Gastroesophageal sphincter (tissue), 4 donors: Measurements from ENCODE around the gene QARS1. TPM values are rescaled to one million over a fixed set of nuclear protein-coding genes. Genes with fewer than 3 reads are reported as not detected.

Experiments used
- ATAC-seq: fragments of 150-250 bp; one replicate; pipeline ENCODE4 v1.9.1; 2016; ENCODE audit warnings: mild to moderate bottlenecking, moderate library complexity
- H3K27ac ChIP-seq, 4 donors: fragments of 200-600 bp; sonication (generic) in 3 of 4; 1 replicate in 3 of 4; 2 replicates in 1 of 4; pipeline ENCODE4 v1.5.1; 2016 to 2019
- H3K27me3 ChIP-seq: fragments of 200-600 bp; sonication (generic); one replicate; pipeline ENCODE4 v1.5.1; 2019
- H3K36me3 ChIP-seq, 2 donors: fragments of 200-600 bp; sonication (generic); one replicate each; pipeline ENCODE4 v1.5.1; 2019; ENCODE audit warnings: control low read depth in 1 of 2
- H3K4me1 ChIP-seq, 3 donors: fragments of 200-600 bp; sonication (generic); 1 replicate in 2 of 3; 2 replicates in 1 of 3; pipeline ENCODE4 v1.5.1; 2016 to 2019; ENCODE audit warnings: control low read depth in 2 of 3
- H3K4me3 ChIP-seq, 2 donors: fragments of 200-600 bp; sonication (generic); one replicate each; pipeline ENCODE4 v1.5.1; 2019; ENCODE audit warnings: mild to moderate bottlenecking in 1 of 2, moderate library complexity in 1 of 2
- H3K9me3 ChIP-seq, 3 donors: fragments of 200-600 bp; sonication (generic); one replicate each; pipeline ENCODE4 v1.5.1; 2017 to 2019; ENCODE audit warnings: control low read depth in 2 of 3
- CTCF ChIP-seq, 4 experiments: fragments of 200-600 bp in 2 of 4; fragments of 450-650 bp in 2 of 4; sonication (generic) in 1 of 4; IDR thresholded peaks; one replicate each; pipeline ENCODE4 v1.5.1; 2017 to 2019; ENCODE audit warnings: antibody characterized with exemption in 4 of 4, mild to moderate bottlenecking in 2 of 4, moderate library complexity in 2 of 4
- EP300 ChIP-seq: sonication (generic); formaldehyde crosslinking; IDR thresholded peaks from one replicate; pipeline ENCODE4 v1.6.1; 2017; ENCODE audit warnings: antibody characterized with exemption, mild to moderate bottlenecking
- POLR2A ChIP-seq, 2 donors: fragments of 450-650 bp; IDR thresholded peaks; one replicate each; pipeline ENCODE4 v1.6.1; 2017; ENCODE audit warnings: antibody characterized with exemption in 2 of 2, mild to moderate bottlenecking in 2 of 2, moderate library complexity in 1 of 2
- POLR2AphosphoS5 ChIP-seq: sonication (generic); formaldehyde crosslinking; IDR thresholded peaks from one replicate; pipeline ENCODE4 v1.6.1; 2017; ENCODE audit warnings: antibody characterized with exemption
- WGBS, 2 donors: methylation state at CpG; one replicate each; pipeline ENCODE4 v1.1.5; 2018; ENCODE audit warnings: low coverage in 1 of 2; 5-methylcytosine and 5-hydroxymethylcytosine counted together
- total RNA-seq, 4 donors: library from RNA; depleted of rRNA; stranded (reverse); fragments of >200 nt; gene quantifications; one replicate each; pipeline ENCODE4 v1.1.0, GENCODE V29; 2016

The QARS1 gene
- total RNA-seq, 4 donors from 2014 or later: 148 to 205 (median 183) TPM

- H3K27ac ChIP-seq: peak overlapping the region; percentile 85 to 98 (median 96)
- TF ChIP-seq POLR2AphosphoS5: no peak
- TF ChIP-seq CTCF (IDR thresholded peaks at IDR 0.05): no peak
- TF ChIP-seq POLR2A (IDR thresholded peaks at IDR 0.05): no peak
- no peak for TF ChIP-seq EP300
- H3K9me3 ChIP-seq: no peaks in the 10 kb centered on the region
- ATAC-seq: no peak
- WGBS, 2 donors: 78% methylated on average over 3 of the region's 17 CpGs; no CpG with 5 or more reads in 1 of the 2 donors
- peaks cover 0 to 83% of the 10 kb centered on the region in 2 donors for H3K36me3 ChIP-seq
- no peaks in the 10 kb centered on the region for H3K27me3 ChIP-seq
- H3K4me3 ChIP-seq: peak overlapping the region in 1 of 2 donors; percentile 97
- H3K4me1 ChIP-seq: peaks cover 0 to 44% (median 13%) of the 10 kb centered on the region in 3 donors
Measured at GRCh38 chr3:49121132-49121736, 16.7 kb upstream of the QARS1 start.

GRCh38 chr3:49120438-49121131 lies 16.0 kb upstream of the QARS1 start, which contains the start of gene USP19:
TSS of gene USP19 (minus strand) at chr3:49120823. CDS start at chr3:49119145, 1,678 bp downstream.
- peaks cover 4 to 83% of the 10 kb centered on the region in 2 donors for H3K36me3 ChIP-seq

GRCh38 chr3:49120096-49120437 lies 15.5 kb upstream of the QARS1 start:
- 8% methylated on average over 2 of the region's 9 CpGs; no CpG with 5 or more reads in 1 of the 2 donors for WGBS, 2 donors
- Histone ChIP-seq H3K4me1 (peaks cover 0 to 44% (median 13%) of the 10 kb centered on the region in 3 donors), H3K4me3 (peak overlapping the region; percentile 83 to 97), H3K27me3 (no peaks in the 10 kb centered on the region), H3K9me3 (no peaks in the 10 kb centered on the region), H3K36me3 (peaks cover 4 to 83% of the 10 kb centered on the region in 2 donors), H3K27ac (peak overlapping the region; percentile 85 to 98 (median 96))
- no peak for ATAC-seq
- no peak for TF ChIP-seq EP300
- no peak for TF ChIP-seq CTCF (IDR thresholded peaks at IDR 0.05)
- TF ChIP-seq POLR2A (IDR thresholded peaks at IDR 0.05): no peak
- no peak for TF ChIP-seq POLR2AphosphoS5

More at GRCh38 chr3:49120438-49121131, 16.0 kb upstream of the QARS1 start, which contains the start of gene USP19:
- H3K27ac ChIP-seq: peak within 1 kb of the TSS; percentile 85 to 98 (median 96)
- peaks cover 0 to 44% (median 13%) of the 10 kb centered on the region in 3 donors for H3K4me1 ChIP-seq
- WGBS, 2 donors: 10% methylated on average over 2 of the region's 70 CpGs; no CpG with 5 or more reads in 1 of the 2 donors
- peak; percentile 96 for ATAC-seq
- TF ChIP-seq CTCF (IDR thresholded peaks at IDR 0.05): peak in 2 of 4 experiments; percentile 6 to 8
- TF ChIP-seq EP300: no peak
- TF ChIP-seq POLR2AphosphoS5: peak; percentile 97
- TF ChIP-seq POLR2A (IDR thresholded peaks at IDR 0.05): peak; percentile 90 to 91
- peak within 1 kb of the TSS; percentile 83 to 97 for H3K4me3 ChIP-seq
- H3K9me3 ChIP-seq: no peaks in the 10 kb centered on the region
- no peaks in the 10 kb centered on the region for H3K27me3 ChIP-seq

- Histone ChIP-seq H3K27me3 (no peaks in the 10 kb centered on the region), H3K36me3 (peaks cover 4 to 83% of the 10 kb centered on the region in 2 donors), H3K4me1 (peaks cover 0 to 44% (median 13%) of the 10 kb centered on the region in 3 donors), H3K27ac (peak overlapping the region; percentile 85 to 98 (median 96)), H3K4me3 (peak overlapping the region in 1 of 2 donors; percentile 97), H3K9me3 (no peaks in the 10 kb centered on the region)
- TF ChIP-seq POLR2AphosphoS5: no peak
- TF ChIP-seq CTCF (IDR thresholded peaks at IDR 0.05): no peak
- no peak for TF ChIP-seq POLR2A (IDR thresholded peaks at IDR 0.05)
- TF ChIP-seq EP300: no peak
- WGBS, 2 donors: no CpG with 5 or more reads among the region's 3 CpGs
- no peak for ATAC-seq
Measured at GRCh38 chr3:49119439-49119838, 14.9 kb upstream of the QARS1 start.
